GM12878 (cell line): ENCODE results near the gene THAP9. TPM values are rescaled to one million over a fixed set of nuclear protein-coding genes. Genes with fewer than 3 reads are reported as not detected.

ENCODE experiments used
- ATAC-seq: fragments of 200-7000 bp; cut with Tn5 transposase; 3 replicates; pipeline ENCODE4 v1.9.1; 2020; ENCODE audit warnings: mild to moderate bottlenecking, moderate library complexity
- BruUV-seq: library from RNA; stranded (reverse); fragments of 400-500 nt; replicated peaks from 2 replicates; lab custom pipeline; 2021; lab: Mats Ljungman, UMichigan
- CTCF ChIA-PET: fragments of 300-600 bp; sonication (Branson Sonifier 250); formaldehyde crosslinking; extraction: SDS; loops from one replicate; lab custom pipeline; 2021; ENCODE audit warnings: inconsistent platforms; lab: Yijun Ruan, JAX
- POLR2A ChIA-PET: fragments of 350-600 bp; formaldehyde crosslinking; extraction: SDS; loops from one replicate; lab custom pipeline; 2021; ENCODE audit warnings: inconsistent platforms; lab: Charles Lee
- RAD21 ChIA-PET: fragments of 300-600 bp; sonication (Branson Sonifier 250); formaldehyde crosslinking; loops from one replicate; lab custom pipeline; 2023; ENCODE audit warnings: antibody characterized with exemption; ENCODE audit not compliant: unreplicated experiment; lab: Charles Lee
- SMC1A ChIA-PET: fragments of 300-600 bp; sonication (Branson Sonifier 250); formaldehyde crosslinking; loops from one replicate; lab custom pipeline; 2023; ENCODE audit not compliant: unreplicated experiment, uncharacterized antibody; lab: Charles Lee
- DNase-seq: peaks from one replicate; pipeline ENCODE4 v3.0.0-alpha.2; 2011; ENCODE audit warnings: low read depth, low spot score
- FAIRE-seq: peaks from 3 replicates; lab custom pipeline; 2011; peaks lifted over from hg19 to GRCh38; lab: Jason Lieb, UNC
- H2AFZ ChIP-seq: 2 replicates; pipeline ENCODE4 v1.6.0; 2011; ENCODE audit warnings: low read depth, low read length, control low read depth; ENCODE audit not compliant: control insufficient read depth
- H3K27ac ChIP-seq: 2 replicates; pipeline ENCODE4 v1.5.1; 2011; ENCODE audit warnings: control low read depth; ENCODE audit not compliant: control insufficient read depth, insufficient read depth
- H3K27me3 ChIP-seq, 2 experiments: replicated peaks in 1 of 2; 2 replicates each; pipeline versions ENCODE4 v1.6.0 to v1.6.1; 2011; ENCODE audit warnings: low read length in 1 of 2; ENCODE audit not compliant: control insufficient read depth in 2 of 2, insufficient read depth in 2 of 2
- H3K36me3 ChIP-seq, 2 experiments: 2 replicates each; pipeline ENCODE4 v1.5.1; 2011; ENCODE audit warnings: low read length in 1 of 2; ENCODE audit not compliant: control insufficient read depth in 2 of 2, insufficient read depth in 2 of 2
- H3K4me1 ChIP-seq: 2 replicates; pipeline ENCODE4 v1.6.1; 2011; ENCODE audit warnings: mild to moderate bottlenecking, low read length, moderate library complexity, mixed read lengths; ENCODE audit not compliant: control insufficient read depth, insufficient read depth
- H3K4me2 ChIP-seq: 2 replicates; pipeline ENCODE4 v1.6.0; 2011; ENCODE audit warnings: control low read depth; ENCODE audit not compliant: control insufficient read depth, insufficient read depth
- H3K4me3 ChIP-seq: fragments of 200-600 bp; sonication (generic); 2 replicates; pipeline ENCODE4 v1.5.1; 2016
- H3K79me2 ChIP-seq: 2 replicates; pipeline ENCODE4 v1.6.0; 2011; ENCODE audit warnings: low read length; ENCODE audit not compliant: control insufficient read depth, insufficient read depth
- H3K9ac ChIP-seq: 2 replicates; pipeline ENCODE4 v1.8.0; 2011; ENCODE audit warnings: low read length, control low read depth, mixed read lengths; ENCODE audit not compliant: control insufficient read depth, insufficient read depth
- H3K9me3 ChIP-seq: replicated peaks from 3 replicates; pipeline ENCODE4 v1.5.1; 2011; ENCODE audit warnings: mild to moderate bottlenecking, low read length; ENCODE audit not compliant: control insufficient read depth, insufficient read depth
- H4K20me1 ChIP-seq: 2 replicates; pipeline ENCODE4 v1.6.0; 2011; ENCODE audit not compliant: control insufficient read depth, insufficient read depth
- CREB1 ChIP-seq: IDR thresholded peaks from 2 replicates; pipeline ENCODE4 v1.6.1; 2012; ENCODE audit warnings: low read depth, mild to moderate bottlenecking, inconsistent platforms
- ETV6 ChIP-seq, 2 experiments: fragments of 450-650 bp in 1 of 2; IDR thresholded peaks in 1 of 2; conservative IDR thresholded peaks in 1 of 2; 2 replicates each; pipeline ENCODE4 v1.6.1; 2014; ENCODE audit warnings: antibody characterized with exemption in 1 of 2, borderline replicate concordance in 1 of 2, low read depth in 1 of 2, mild to moderate bottlenecking in 1 of 2, moderate library complexity in 1 of 2
- IKZF2 ChIP-seq, 2 experiments: fragments of 450-650 bp; IDR thresholded peaks; 2 replicates each; pipeline ENCODE4 v1.6.1; 2017; ENCODE audit warnings: mild to moderate bottlenecking in 2 of 2, moderate library complexity in 2 of 2
- NBN ChIP-seq: fragments of 450-650 bp; IDR thresholded peaks from 2 replicates; pipeline ENCODE4 v1.6.1; 2016
- NFYB ChIP-seq: IDR thresholded peaks from 2 replicates; pipeline ENCODE4 v1.6.1; 2011; ENCODE audit warnings: low read depth, mild to moderate bottlenecking, low read length, improper control_type of control experiment, moderate library complexity; ENCODE audit not compliant: insufficient read depth
- PML ChIP-seq: IDR thresholded peaks from 2 replicates; pipeline ENCODE4 v1.6.1; 2012; ENCODE audit warnings: low read length, inconsistent platforms
- POU2F2 ChIP-seq: IDR thresholded peaks from 3 replicates; pipeline ENCODE4 v1.6.1; 2011; ENCODE audit warnings: low read depth, mild to moderate bottlenecking, low read length, borderline replicate concordance
- YBX1 ChIP-seq: fragments of 450-650 bp; IDR thresholded peaks from 2 replicates; pipeline ENCODE4 v1.6.1; 2016; ENCODE audit warnings: antibody characterized with exemption
- ZBTB33 ChIP-seq: fragments of 450-650 bp; IDR thresholded peaks from 2 replicates; pipeline ENCODE4 v1.6.1; 2017; ENCODE audit warnings: mild to moderate bottlenecking
- ZNF622 ChIP-seq: fragments of 450-650 bp; IDR thresholded peaks from 2 replicates; pipeline ENCODE4 v1.6.1; 2017; ENCODE audit warnings: mild to moderate bottlenecking, inconsistent platforms
- WGBS: methylation state at CpG from one replicate; pipeline ENCODE4 v1.1.6; 2016; ENCODE audit warnings: low lambda C conversion rate; ENCODE audit not compliant: insufficient replicate concordance, insufficient coverage; ENCODE audit errors: missing lambda C conversion rate; 5-methylcytosine and 5-hydroxymethylcytosine counted together
- in situ Hi-C: fragments of 300-500 bp; cut with MboI; formaldehyde crosslinking; loops from 9 replicates; pipeline ENCODE4 v1.14.3; 2018; ENCODE audit warnings: mixed read lengths
- intact Hi-C: fragments of 100-400 bp; cut with micrococcal nuclease; formaldehyde crosslinking; loops from one replicate; pipeline ENCODE4 v1.14.2; 2022; ENCODE audit not compliant: unreplicated experiment
- polyA plus RNA-seq, 11 experiments: library from polyadenylated mRNA; depleted of rRNA in 4 of 11; unstranded in 6 of 11; stranded (reverse) in 5 of 11; fragments of >200 nt; fragmentation: Nextera tagmentation in 4 of 11; fragmentation: Illumina TruSeq in 1 of 11; extraction: Ambion mirVana in 4 of 11; extraction: Trizol in 1 of 11; gene quantifications; 1 replicate in 1 of 11; 2 replicates in 10 of 11; pipeline versions ENCODE4 v1.2.1 to v1.2.3, GENCODE V29; 2011 to 2016; ENCODE audit warnings: inconsistent platforms in 2 of 11, missing spikeins in 2 of 11, low read depth in 1 of 11
- total RNA-seq, 4 experiments: library from RNA; depleted of rRNA in 3 of 4; stranded (reverse); fragments of >200 nt in 3 of 4; fragmentation: Illumina TruSeq in 1 of 4; extraction: Trizol in 1 of 4; gene quantifications; 2 replicates each; pipeline versions ENCODE4 v1.2.1 to v1.2.3, GENCODE V29; 2013 to 2021

The THAP9 gene
- total and polyA plus RNA-seq, 10 of the 15 experiments (the other 5 are each of a cell fraction or from before 2014, with no cell fraction given), result 2.1 to 4.9 (median 3.3) TPM

GRCh38 chr4:82898322-82899243, 2.0 kb upstream of the THAP9 start (continued):
- TF ChIP-seq ZNF622, result no peak
- TF ChIP-seq ZBTB33, result no peak
- TF ChIP-seq POU2F2, result no peak
- no peak for TF ChIP-seq CREB1
- TF ChIP-seq PML, result no peak
- TF ChIP-seq YBX1, result no peak
- peak in 1 of 2 experiments; percentile 33; a peak in 1 of 4 replicates for TF ChIP-seq IKZF2 (IDR thresholded peaks at IDR 0.05)
- TF ChIP-seq, all 136 proteins: peak for 8

GRCh38 chr4:82899374-82900065, 1.0 kb upstream of the THAP9 start:
- Histone ChIP-seq H3K79me2 (peaks cover 56% of the 10 kb centered on the region), H3K36me3 (peaks cover 0 to 8% of the 10 kb centered on the region in 2 experiments; a peak in 2 of 4 replicates), H3K27me3 (no peaks in the 10 kb centered on the region), H2AFZ (no peak overlapping the region), H4K20me1 (no peaks in the 10 kb centered on the region), H3K4me2 (peak overlapping the region; percentile 75), H3K27ac (peak overlapping the region; percentile 87), H3K9me3 (no peaks in the 10 kb centered on the region), H3K4me3 (peak overlapping the region; percentile 86), H3K9ac (peak overlapping the region; percentile 63), H3K4me1 (peaks cover under 1% of the 10 kb centered on the region; the same call in 1 of the 2 replicates)
- TF ChIP-seq NBN (no peak), ETV6 (conservative IDR thresholded peaks at IDR 0.05 in 1 of 2, IDR thresholded peaks at IDR 0.05 in 1 of 2; ENCODE audit: borderline replicate concordance in 1 of 2, low read depth in 1 of 2) (0 out of 4 replicates have a peak, but pooled peaks of 1 of the 2 experiments have one; percentile 2), NFYB (0 out of 2 replicates have a peak, but pooled peaks have one; percentile 22)
- in situ Hi-C loops, result no loop called here
- BruUV-seq, result no TSS peak
- ChIA-PET CTCF (interaction anchor here (0.8 to 4.2 kb wide), 18 partner anchors 8 to 555 kb away, joined by 3 to 44 read pairs (median 4); partner anchors contain the start of genes COPS4, COQ2 and LIN54), POLR2A (interaction anchor here (0.6 to 2.6 kb wide), 14 partner anchors 8 to 213 kb away, joined by 3 to 26 read pairs (median 4); partner anchors contain the start of genes COPS4, LIN54 and SEC31A), SMC1A (interaction anchor here (0.8 to 5.0 kb wide), 19 partner anchors 8 to 470 kb away, joined by 3 to 21 read pairs (median 4); partner anchors contain the start of genes COPS4, HNRNPDL and LIN54), RAD21 (interaction anchor here (0.6 to 2.9 kb wide), 16 partner anchors 10 to 457 kb away, joined by 3 to 38 read pairs (median 5); partner anchors contain the start of genes COPS4, COQ2, LIN54 and SCD5)
- 0% methylated on average over 4 of the region's 4 CpGs for WGBS
- FAIRE-seq, result no peak
- peak; percentile 1; the same call in 2 of the 3 replicates for ATAC-seq
- DNase-seq, result no peak
- intact Hi-C loops, result loop anchor here (1.0 to 5.0 kb wide), 4 partner anchors 8 to 383 kb away; partner anchors contain the start of genes COPS4, COQ2 and SEC31A
